Medulla oblongata (tissue), 1 donor: Measurements from ENCODE around the gene ARL2BP.
A peak's percentile ranks its signal among the peaks of the same experiment; 100 is the strongest.
"Not testable (repeated sequence)": the region's sequence is repeated elsewhere in the genome, so short reads cannot be mapped to it uniquely, and the experiment has no call there.

ENCODE experiments used
- DNase-seq: peaks from one replicate; pipeline ENCODE4 v3.0.0-alpha.2; 2015; ENCODE audit errors: extremely low spot score

ARL2BP gene

DNA sequence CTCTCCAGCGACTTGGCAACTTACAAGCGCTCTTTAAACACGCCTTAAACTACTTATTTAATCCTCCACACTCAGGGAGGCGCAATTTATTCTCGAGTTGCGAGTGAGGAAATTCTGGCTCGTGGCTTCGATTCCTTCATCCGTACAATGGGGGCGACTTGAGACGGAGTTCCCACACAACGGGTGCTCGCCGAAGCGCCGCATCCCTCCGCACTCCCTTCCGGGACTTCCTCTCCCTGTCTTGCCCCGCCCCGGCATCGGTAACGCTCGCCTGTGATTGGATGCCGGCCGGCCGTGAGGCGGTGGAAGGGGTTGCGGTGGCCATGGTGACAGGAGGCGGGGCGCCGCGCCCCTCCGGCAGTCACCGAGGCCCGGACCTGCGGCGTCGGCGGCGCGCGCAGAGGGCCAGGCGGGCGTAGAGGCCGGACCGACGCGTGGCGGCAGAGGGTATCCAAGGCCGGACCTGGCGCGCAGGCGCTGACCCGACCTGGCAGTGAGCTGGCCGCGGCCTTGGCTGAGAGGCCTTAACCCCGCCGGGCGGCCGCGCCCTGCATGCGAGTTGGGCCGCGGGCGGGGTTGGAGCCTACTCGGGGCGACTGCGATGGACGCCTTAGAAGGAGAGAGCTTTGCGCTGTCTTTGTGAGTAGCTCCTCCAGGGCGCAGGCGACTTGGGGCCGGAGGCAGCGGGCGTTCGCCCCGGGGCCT, at the start of gene ARL2BP:
TSS of gene ARL2BP (plus strand) at position 493 of the 705 bp plus-strand sequence. CDS start at position 602, 109 bp downstream.
- DNase-seq, result peak; percentile 99

DNA sequence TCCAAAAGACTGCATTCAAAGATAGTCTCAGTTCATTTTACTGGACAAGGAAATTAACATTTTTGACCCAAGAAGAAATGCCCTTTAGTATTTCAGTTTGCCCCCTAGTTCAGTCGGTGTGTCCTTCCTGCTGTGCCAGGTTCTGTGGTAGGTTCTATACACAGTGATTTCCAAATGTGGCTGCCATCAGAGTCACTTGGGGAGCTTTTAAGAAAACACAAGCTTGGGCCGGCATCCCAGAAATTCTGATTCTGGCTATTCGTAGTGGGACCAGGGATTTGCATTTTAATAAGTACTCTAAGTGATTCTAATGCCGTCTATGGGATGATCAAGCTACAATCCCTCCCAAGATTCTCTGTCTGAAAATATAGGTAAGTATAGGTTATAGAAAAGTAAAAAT, 48.8 kb upstream of the ARL2BP start:
- DNase-seq, result peak; percentile 74

GRCh38 chr16:57196753-57197152, 48.3 kb upstream of the ARL2BP start:
- DNase-seq, result no peak

- DNase-seq, result not testable (repeated sequence)
Measured at GRCh38 chr16:57200321-57200720, 44.7 kb upstream of the ARL2BP start.

- not testable (repeated sequence) for DNase-seq
Measured at GRCh38 chr16:57200926-57201325, 44.1 kb upstream of the ARL2BP start.

DNA sequence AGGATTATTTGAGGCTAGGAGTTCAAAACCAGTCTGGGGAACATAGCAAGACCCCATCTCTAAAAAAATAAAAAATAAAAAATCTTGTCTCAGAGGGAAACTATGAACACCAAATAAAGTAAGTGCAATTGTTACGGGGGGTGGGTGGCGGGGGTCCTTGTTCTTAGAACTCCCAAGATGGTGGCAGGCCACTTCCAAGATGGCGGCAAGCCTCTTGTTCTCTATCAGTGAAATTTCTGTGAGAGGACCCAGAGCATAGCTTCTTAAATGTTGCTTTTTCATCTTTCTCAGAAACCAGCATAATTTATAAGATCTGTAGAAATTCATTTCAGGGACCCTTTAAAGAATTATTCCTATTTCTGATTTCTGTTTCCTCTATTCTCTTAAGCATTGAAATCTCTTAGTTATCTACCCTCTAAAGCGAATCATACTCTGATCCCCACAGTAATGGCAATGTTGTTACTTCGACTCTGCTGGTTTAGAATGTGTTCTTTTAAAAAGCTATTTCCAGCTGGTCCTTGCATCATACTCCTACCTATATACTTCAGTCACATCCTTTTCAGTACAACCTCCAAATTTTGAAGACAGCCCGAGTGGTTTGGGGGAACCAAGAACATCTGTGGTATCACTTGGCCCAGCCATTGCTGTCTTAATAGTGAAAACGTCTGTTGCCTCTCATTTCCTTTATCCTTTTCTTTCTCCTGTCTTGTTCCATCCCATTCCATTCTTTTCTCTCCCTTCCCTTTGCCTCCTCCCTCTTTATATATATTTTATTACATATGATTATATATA, 42.8 kb upstream of the ARL2BP start:
- no peak for DNase-seq

- DNase-seq, result no peak
Measured at GRCh38 chr16:57203451-57203850, 41.6 kb upstream of the ARL2BP start.

GRCh38 chr16:57204675-57205074, 40.4 kb upstream of the ARL2BP start:
- no peak for DNase-seq

GRCh38 chr16:57208926-57209325, 36.1 kb upstream of the ARL2BP start:
- no peak for DNase-seq

DNA sequence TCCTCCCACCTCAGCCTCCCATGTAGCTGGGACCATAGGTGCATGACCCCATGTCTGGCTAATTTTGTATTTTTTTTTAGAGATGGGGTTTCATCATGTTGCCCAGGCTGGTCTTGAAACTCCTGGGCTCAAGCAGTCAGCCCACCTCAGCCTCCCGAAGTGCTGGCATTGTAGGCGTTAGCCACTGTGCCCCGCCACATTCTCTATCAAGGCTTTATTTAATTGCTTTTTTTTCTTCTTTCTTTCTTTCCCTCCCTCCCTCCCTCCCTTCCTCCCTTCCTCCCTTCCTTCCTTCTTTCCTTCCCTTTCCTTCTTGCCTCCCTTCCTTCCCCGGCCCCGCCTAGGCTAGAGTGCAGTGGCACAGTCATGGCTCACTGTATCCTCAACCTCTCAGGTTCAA, 35.3 kb upstream of the ARL2BP start:
- DNase-seq, result no peak

DNA sequence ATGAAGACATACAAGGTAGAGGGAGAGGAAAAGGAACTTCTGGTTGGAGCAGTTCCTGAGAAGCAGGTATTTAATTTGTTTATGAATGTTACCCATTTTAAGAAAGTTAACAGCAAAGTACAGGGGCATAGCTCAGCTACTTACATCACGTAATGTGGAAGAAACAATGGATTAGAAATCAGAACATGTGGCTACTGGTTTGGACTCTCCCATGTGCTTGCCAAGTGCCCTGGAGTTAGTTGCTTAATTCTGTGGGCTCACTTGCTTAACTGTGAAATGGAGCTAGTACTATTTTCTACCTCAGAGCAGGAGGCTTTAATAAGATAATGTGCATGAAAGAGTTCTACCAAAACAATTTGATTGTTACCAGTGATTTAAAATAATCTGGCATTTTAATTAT, 31.6 kb upstream of the ARL2BP start:
- DNase-seq, result no peak

DNA sequence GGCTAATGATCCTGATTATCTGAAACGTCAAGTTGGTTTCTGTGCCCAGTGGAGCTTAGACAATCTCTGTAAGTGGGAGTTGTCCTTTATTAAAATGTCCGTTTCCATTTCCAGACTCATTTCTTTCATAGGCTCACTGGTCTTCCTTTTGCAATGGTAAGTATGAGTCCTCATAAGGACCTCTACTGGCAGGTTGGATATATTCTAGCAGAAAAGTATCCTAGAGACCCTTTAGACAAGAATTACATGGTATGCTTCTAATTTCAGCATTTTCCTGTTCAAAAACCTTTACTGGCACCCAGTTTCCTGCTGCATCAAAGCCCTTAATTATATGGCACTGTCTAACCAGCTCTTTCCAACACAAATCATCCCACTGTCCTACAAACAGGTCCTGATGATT, 28.1 kb upstream of the ARL2BP start:
- no peak for DNase-seq

DNA sequence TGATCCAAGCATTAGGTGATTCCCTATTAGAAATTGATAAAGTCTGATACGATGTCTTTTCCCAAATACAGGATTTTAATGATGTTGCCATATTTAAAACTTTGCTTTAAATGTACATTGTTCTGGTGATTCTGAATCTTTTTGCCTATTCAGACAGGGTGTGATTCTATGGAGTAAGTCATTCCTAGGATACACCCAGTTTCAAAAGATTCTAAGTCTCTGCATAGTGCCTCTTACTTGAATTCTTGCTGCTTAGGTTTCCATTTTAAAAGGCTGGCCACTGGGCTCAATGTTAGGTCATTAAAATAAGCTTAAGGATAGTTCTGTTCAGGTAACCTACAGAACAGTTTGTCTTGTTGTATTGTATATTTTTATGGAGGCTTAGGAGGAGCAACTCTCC, 22.0 kb upstream of the ARL2BP start:
- no peak for DNase-seq

DNA sequence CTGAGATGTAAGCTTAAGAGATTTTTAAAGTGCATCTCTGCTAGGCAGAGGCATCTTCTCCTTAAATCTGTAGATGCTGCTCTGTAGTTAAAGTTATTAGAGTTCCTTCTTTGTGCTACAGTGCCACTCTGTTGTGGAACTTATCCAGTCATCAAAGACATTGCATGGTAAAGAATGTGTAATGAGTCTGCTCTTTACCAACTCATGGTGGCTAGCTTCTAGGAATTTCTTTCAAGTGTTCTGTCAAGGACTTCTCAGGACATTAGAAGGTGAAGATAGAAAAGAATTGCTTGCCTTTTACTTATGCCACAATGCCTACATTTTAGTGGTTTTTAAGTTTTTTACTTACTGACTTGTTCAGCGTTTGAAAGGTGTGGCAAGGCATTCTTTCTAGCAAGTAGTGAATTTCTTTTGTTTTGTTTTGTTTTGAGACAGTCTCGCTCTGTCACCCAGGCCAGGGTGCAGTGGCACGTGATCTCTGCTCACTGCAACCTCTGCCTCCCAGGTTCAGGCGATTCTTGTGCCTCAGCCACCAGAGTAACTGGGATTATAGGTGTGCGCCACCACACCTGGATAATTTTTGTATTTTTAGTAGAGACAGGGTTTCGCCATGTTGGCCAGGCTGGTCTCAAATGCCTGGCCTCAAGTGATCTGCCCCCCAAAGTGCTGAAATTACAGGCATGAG, 20.3 kb upstream of the ARL2BP start:
- no peak for DNase-seq

- no peak for DNase-seq
Measured at GRCh38 chr16:57225978-57226377, 19.1 kb upstream of the ARL2BP start.

DNA sequence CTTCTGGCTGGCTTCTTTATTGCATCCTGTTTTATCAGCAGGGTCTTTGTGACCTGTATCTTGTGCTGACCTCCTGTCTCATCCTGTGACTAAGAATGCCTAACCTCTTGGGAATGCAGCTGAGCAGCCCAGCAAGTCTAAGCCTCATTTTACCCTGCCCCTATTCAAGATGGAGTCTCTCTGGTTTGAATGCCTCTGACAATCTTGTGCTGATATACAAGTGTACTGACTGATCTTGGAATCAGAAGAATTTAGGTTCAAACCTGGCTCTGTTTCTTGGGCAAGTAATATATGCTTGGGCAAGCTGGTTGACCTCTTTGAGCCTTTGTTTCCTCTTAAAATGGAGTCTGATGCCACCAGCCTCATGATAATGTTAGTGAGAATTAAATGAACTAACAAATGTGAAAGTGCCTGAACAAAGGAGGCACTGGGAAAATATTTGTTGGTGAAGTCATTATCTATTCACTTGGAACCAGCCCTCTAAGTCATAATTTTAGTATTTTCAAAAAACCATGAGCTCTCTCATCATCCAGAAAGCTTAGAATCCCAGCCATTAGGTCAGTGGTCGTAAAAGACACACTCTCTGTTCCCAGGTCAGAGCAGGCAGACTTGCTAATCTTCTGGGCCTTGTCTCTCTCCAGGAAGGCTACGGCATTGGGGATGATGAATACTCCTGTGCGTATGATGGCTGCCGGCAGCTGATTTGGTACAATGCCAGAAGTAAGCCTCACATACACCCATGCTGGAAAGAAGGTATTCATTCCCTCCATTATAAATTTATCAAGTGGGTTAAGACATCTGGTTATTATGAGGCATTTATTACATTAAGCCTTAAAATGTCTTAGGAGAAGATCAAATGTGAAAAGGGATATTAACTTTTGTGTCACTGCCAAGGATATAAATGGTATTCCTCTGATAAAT, 18.1 kb upstream of the ARL2BP start:
- no peak for DNase-seq

- DNase-seq, result no peak
Measured at GRCh38 chr16:57229079-57229478, 16.0 kb upstream of the ARL2BP start.

DNA sequence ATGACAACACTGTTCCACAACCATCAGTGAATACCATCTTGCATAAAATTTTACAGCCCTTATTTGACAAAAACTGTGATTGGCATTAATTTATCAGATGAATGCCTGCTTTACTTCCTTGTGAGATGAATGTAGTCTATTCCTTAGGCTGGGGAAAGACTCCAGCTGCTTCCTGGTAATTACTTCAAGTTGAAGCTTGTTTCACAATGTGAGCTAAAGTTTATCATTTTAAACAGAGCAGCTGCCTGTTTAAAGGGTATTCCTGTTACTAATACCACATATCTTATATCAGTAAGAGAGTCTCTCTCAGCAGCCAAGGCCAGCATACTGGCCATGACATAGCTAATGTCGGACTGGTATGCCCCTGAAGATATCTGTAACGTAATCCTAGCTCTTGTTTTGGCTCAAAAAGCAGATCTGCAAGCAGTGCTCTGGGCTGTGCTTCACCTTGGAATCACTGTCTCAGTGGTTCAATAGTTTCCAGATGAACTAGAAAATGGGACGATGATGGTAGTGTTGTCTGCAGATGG, 13.2 kb upstream of the ARL2BP start:
- DNase-seq, result no peak

DNA sequence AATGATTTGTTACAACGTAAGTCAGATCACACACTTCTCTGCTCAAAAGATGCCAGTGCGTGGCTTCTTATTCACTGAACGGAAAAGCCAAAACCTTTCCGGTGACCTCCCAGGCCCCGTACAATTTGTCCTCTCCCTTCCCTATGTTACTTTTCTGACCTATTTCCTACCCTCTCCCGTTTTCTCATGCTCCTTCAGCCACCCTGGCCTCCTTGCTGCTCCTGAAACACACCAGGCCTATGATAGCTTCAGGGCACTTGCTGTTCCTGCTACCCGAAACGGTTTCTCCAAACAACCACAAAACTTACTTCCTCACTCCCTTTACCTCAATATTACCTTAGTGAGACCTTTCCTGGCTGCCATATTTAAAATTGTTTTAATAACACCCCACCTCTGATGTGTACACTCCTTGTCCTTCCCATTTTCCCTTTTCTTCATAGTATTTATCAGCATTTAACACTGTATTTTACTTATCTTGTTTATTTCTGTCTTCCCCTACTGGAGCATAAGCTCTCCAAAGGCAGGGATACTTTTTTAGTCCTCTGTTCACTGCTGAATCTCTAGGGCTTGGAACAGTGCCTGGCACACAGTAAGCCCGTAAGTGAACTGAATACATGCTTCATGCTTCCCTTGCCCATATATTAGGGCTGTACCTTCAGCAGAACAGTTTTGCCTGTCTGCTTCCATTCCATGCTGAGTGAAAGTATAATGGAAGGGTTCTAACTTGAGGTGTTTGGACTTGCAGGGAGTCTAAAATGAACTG, 10.9 kb upstream of the ARL2BP start:
- DNase-seq, result no peak

- DNase-seq, result no peak
Measured at GRCh38 chr16:57234707-57235092, 10.4 kb upstream of the ARL2BP start.
